ENCODE data around the gene SUSD3.

- TF ChIP-seq MAX (IDR thresholded peaks at IDR 0.05) (no peak), CTCF (IDR thresholded peaks at IDR 0.05; ENCODE audit: low read depth, low read length, missing input control) (no peak), YY1 (IDR thresholded peaks at IDR 0.05) (no peak), ZBTB33 (IDR thresholded peaks at IDR 0.05) (no peak), EGR1 (IDR thresholded peaks at IDR 0.05; ENCODE audit: low read depth in 2 of 2) (no peak), RXRA (IDR thresholded peaks at IDR 0.05) (no peak), RAD21 (IDR thresholded peaks at IDR 0.05) (no peak), REST (IDR thresholded peaks at IDR 0.05) (no peak), HNF4A (conservative IDR thresholded peaks at IDR 0.05) (no peak), TAF1 (conservative IDR thresholded peaks at IDR 0.05) (no peak), GABPA (IDR thresholded peaks at IDR 0.05 in 1 of 2, conservative IDR thresholded peaks at IDR 0.05 in 1 of 2) (no peak), SP1 (IDR thresholded peaks at IDR 0.05) (no peak), HNF4G (IDR thresholded peaks at IDR 0.05) (no peak), ATF3 (IDR thresholded peaks at IDR 0.05) (no peak)
Observed at GRCh38 chr9:93129691-93130500, 71.4 kb downstream of the SUSD3 start.
